GM10266 (cell line): ENCODE results near the gene EVX2.

Source experiments
- DNase-seq: peaks from one replicate; pipeline ENCODE4 v3.0.0; 2012; ENCODE audit errors: extremely low spot score
- CTCF ChIP-seq: IDR thresholded peaks from 2 replicates; pipeline ENCODE4 v1.5.1; 2012; ENCODE audit warnings: mild to moderate bottlenecking, low read depth; ENCODE audit not compliant: control insufficient read depth, insufficient read depth; ENCODE audit errors: missing control alignments

Gene EVX2

GRCh38 chr2:176124947-176125771, 41.4 kb upstream of the EVX2 start:
- DNase-seq, result no peak
- TF ChIP-seq CTCF, result no peak

GRCh38 chr2:176124110-176124946, 40.6 kb upstream of the EVX2 start:
- DNase-seq, result no peak
- TF ChIP-seq CTCF, result no peak

- no peak for DNase-seq
- no peak for TF ChIP-seq CTCF
These were observed 39.8 kb upstream of the EVX2 start for GRCh38 chr2:176123411-176124109.

GRCh38 chr2:176122683-176123410, 39.1 kb upstream of the EVX2 start, which contains the start of gene HOXD9:
Gene HOXD9, plus strand, starts transcription at chr2:176122719. Its CDS starts 50 bp downstream, at chr2:176122769.
- no peak for DNase-seq
- no peak for TF ChIP-seq CTCF

GRCh38 chr2:176122052-176122682, 38.4 kb upstream of the EVX2 start:
- TF ChIP-seq CTCF, result no peak
- no peak for DNase-seq
